Fibroblast of gingiva (primary cell): ENCODE measurements around the gene LARP4B.
"Not testable (repeated sequence)": the region's sequence is repeated elsewhere in the genome, so short reads cannot be mapped to it uniquely, and the experiment has no call there.

Experiments
- DNase-seq: peaks from one replicate; pipeline ENCODE4 v3.0.0-alpha.2; 2011; ENCODE audit warnings: low read depth

The LARP4B gene

GRCh38 chr10:786633-787474 is 144.7 kb downstream of the LARP4B start:
- no peak for DNase-seq

- no peak for DNase-seq
Observed at GRCh38 chr10:785861-786214, 145.7 kb downstream of the LARP4B start.

- no peak for DNase-seq
Observed at GRCh38 chr10:785089-785860, 146.2 kb downstream of the LARP4B start.

- peak; percentile 59 for DNase-seq
Observed at GRCh38 chr10:784403-785088, 147.0 kb downstream of the LARP4B start.

GRCh38 chr10:782751-783648 is 148.5 kb downstream of the LARP4B start:
- no peak for DNase-seq

GRCh38 chr10:780536-781524 is 150.7 kb downstream of the LARP4B start:
- DNase-seq, result no peak

- no peak for DNase-seq
Observed at GRCh38 chr10:778626-779330, 152.7 kb downstream of the LARP4B start.

GRCh38 chr10:777913-778479 is 153.5 kb downstream of the LARP4B start:
- DNase-seq, result no peak

GRCh38 chr10:776772-777171 is 154.7 kb downstream of the LARP4B start:
- DNase-seq, result no peak

GRCh38 chr10:775245-776075 is 156.0 kb downstream of the LARP4B start:
- DNase-seq, result peak; percentile 21

GRCh38 chr10:774661-775244 is 156.8 kb downstream of the LARP4B start:
- DNase-seq, result no peak

- no peak for DNase-seq
Observed at GRCh38 chr10:774223-774622, 157.3 kb downstream of the LARP4B start.

- DNase-seq, result no peak
Observed at GRCh38 chr10:773562-774161, 157.8 kb downstream of the LARP4B start.

GRCh38 chr10:772227-772637 is 159.3 kb downstream of the LARP4B start:
- no peak for DNase-seq

GRCh38 chr10:771647-772046 is 159.9 kb downstream of the LARP4B start:
- no peak for DNase-seq

- DNase-seq, result no peak
Observed at GRCh38 chr10:770975-771374, 160.5 kb downstream of the LARP4B start.

GRCh38 chr10:770048-770712 is 161.3 kb downstream of the LARP4B start:
- not testable (repeated sequence) for DNase-seq
